ENCODE data around the gene KIAA0232.

DNA sequence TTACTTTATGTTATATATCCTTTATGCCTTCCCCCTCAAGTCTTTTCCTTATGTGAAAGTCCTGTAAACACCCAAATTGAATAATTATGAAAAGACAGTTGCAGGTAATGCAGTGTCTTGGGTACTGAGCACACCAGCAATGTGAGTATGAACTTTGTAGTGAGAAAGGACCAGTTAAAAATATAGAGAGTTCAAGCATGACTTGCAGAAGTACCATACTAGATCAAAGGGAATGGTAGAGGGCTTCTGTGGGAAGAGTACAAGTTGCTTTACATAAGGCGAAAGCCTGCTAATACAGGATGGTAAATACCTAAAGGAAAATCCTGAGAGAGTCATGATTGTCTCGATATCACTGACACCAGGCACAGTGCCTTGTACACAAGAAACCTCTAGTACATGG is 25.7 kb downstream of the KIAA0232 start:
- TF ChIP-seq MXI1 (conservative IDR thresholded peaks at IDR 0.05; ENCODE audit: poor library complexity, severe bottlenecking) (no peak), POLR2AphosphoS5 (IDR thresholded peaks at IDR 0.05) (no peak), EP300 (conservative IDR thresholded peaks at IDR 0.05; ENCODE audit: poor library complexity, severe bottlenecking) (no peak)
- TF ChIP-seq, protein P1, sequence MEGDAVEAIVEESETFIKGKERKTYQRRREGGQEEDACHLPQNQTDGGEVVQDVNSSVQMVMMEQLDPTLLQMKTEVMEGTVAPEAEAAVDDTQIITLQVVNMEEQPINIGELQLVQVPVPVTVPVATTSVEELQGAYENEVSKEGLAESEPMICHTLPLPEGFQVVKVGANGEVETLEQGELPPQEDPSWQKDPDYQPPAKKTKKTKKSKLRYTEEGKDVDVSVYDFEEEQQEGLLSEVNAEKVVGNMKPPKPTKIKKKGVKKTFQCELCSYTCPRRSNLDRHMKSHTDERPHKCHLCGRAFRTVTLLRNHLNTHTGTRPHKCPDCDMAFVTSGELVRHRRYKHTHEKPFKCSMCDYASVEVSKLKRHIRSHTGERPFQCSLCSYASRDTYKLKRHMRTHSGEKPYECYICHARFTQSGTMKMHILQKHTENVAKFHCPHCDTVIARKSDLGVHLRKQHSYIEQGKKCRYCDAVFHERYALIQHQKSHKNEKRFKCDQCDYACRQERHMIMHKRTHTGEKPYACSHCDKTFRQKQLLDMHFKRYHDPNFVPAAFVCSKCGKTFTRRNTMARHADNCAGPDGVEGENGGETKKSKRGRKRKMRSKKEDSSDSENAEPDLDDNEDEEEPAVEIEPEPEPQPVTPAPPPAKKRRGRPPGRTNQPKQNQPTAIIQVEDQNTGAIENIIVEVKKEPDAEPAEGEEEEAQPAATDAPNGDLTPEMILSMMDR (IDR thresholded peaks at IDR 0.05; ENCODE audit: poor library complexity, severe bottlenecking): no peak
- TF ChIP-seq, protein P2, sequence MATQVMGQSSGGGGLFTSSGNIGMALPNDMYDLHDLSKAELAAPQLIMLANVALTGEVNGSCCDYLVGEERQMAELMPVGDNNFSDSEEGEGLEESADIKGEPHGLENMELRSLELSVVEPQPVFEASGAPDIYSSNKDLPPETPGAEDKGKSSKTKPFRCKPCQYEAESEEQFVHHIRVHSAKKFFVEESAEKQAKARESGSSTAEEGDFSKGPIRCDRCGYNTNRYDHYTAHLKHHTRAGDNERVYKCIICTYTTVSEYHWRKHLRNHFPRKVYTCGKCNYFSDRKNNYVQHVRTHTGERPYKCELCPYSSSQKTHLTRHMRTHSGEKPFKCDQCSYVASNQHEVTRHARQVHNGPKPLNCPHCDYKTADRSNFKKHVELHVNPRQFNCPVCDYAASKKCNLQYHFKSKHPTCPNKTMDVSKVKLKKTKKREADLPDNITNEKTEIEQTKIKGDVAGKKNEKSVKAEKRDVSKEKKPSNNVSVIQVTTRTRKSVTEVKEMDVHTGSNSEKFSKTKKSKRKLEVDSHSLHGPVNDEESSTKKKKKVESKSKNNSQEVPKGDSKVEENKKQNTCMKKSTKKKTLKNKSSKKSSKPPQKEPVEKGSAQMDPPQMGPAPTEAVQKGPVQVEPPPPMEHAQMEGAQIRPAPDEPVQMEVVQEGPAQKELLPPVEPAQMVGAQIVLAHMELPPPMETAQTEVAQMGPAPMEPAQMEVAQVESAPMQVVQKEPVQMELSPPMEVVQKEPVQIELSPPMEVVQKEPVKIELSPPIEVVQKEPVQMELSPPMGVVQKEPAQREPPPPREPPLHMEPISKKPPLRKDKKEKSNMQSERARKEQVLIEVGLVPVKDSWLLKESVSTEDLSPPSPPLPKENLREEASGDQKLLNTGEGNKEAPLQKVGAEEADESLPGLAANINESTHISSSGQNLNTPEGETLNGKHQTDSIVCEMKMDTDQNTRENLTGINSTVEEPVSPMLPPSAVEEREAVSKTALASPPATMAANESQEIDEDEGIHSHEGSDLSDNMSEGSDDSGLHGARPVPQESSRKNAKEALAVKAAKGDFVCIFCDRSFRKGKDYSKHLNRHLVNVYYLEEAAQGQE (IDR thresholded peaks at IDR 0.05; ENCODE audit: borderline replicate concordance): no peak

Measured in neural cell (in vitro differentiated cells).